Dendritic cell treated with granulocyte-macrophage colony-stimulating factor and Interleukin-4, amounts not matched to agents 40 ng/mL and 50 ng/mL, for 4 days (primary cell): Measurements from ENCODE around the gene UBC.
"Not testable (repeated sequence)": the region's sequence is repeated elsewhere in the genome, so short reads cannot be mapped to it uniquely, and the experiment has no call there.

Experiments
- H3K27ac Mint-ChIP-seq: one replicate; pipeline ENCODE4 v1.8.0; 2022; ENCODE audit warnings: mild to moderate bottlenecking, mixed read lengths
- H3K27me3 Mint-ChIP-seq: one replicate; pipeline ENCODE4 v1.8.0; 2022; ENCODE audit warnings: mild to moderate bottlenecking, mixed read lengths
- H3K36me3 Mint-ChIP-seq: one replicate; pipeline ENCODE4 v1.8.0; 2022; ENCODE audit warnings: low read depth, mixed read lengths
- H3K4me1 Mint-ChIP-seq: one replicate; pipeline ENCODE4 v1.8.0; 2022; ENCODE audit warnings: low read depth, mixed read lengths
- H3K4me3 Mint-ChIP-seq: one replicate; pipeline ENCODE4 v1.8.0; 2022; ENCODE audit warnings: mild to moderate bottlenecking, moderate library complexity, mixed read lengths
- H3K9me3 Mint-ChIP-seq: one replicate; pipeline ENCODE4 v1.8.0; 2022; ENCODE audit warnings: mixed read lengths
- intact Hi-C: fragments of 100-400 bp; cut with micrococcal nuclease; formaldehyde crosslinking; loops from one replicate; pipeline ENCODE4 v1.15.0; 2022

UBC gene

GRCh38 chr12:124915239-124916236, 1.1 kb upstream of the UBC start:
- intact Hi-C loops, result no loop called here
- H3K4me1 Mint-ChIP-seq, result peaks cover 76% of the 10 kb centered on the region
- H3K27me3 Mint-ChIP-seq, result no peaks in the 10 kb centered on the region
- peak overlapping the region; percentile 90 for H3K4me3 Mint-ChIP-seq
- H3K9me3 Mint-ChIP-seq, result no peaks in the 10 kb centered on the region
- H3K36me3 Mint-ChIP-seq, result peaks cover 49% of the 10 kb centered on the region
- peak overlapping the region; percentile 97 for H3K27ac Mint-ChIP-seq

GRCh38 chr12:124913474-124914391, 717 bp downstream of the UBC start:
- H3K4me3 Mint-ChIP-seq, result peak overlapping the region; percentile 90
- peaks cover 61% of the 10 kb centered on the region for H3K4me1 Mint-ChIP-seq
- H3K9me3 Mint-ChIP-seq, result no peaks in the 10 kb centered on the region
- H3K36me3 Mint-ChIP-seq, result peaks cover 58% of the 10 kb centered on the region
- intact Hi-C loops, result no loop called here
- H3K27ac Mint-ChIP-seq, result peak overlapping the region; percentile 97
- H3K27me3 Mint-ChIP-seq, result no peaks in the 10 kb centered on the region

- H3K9me3 Mint-ChIP-seq, intact Hi-C loops, H3K27me3 Mint-ChIP-seq: not testable (repeated sequence)
- Mint-ChIP-seq H3K27ac (peak overlapping the region; percentile 97), H3K36me3 (peaks cover 58% of the 10 kb centered on the region), H3K4me1 (peaks cover 51% of the 10 kb centered on the region), H3K4me3 (peak overlapping the region; percentile 90)
Observed at GRCh38 chr12:124912529-124913287, 1.7 kb downstream of the UBC start.

DNA sequence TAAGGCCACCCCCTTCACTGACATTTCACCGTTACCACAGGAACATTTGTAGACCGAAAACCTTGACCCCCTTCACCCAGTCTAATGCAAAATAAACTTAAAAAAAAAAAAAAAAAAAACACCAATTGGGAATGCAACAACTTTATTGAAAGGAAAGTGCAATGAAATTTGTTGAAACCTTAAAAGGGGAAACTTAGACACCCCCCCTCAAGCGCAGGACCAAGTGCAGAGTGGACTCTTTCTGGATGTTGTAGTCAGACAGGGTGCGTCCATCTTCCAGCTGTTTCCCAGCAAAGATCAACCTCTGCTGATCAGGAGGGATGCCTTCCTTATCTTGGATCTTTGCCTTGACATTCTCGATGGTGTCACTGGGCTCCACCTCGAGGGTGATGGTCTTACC, 2.9 kb downstream of the UBC start:
- H3K9me3 Mint-ChIP-seq, intact Hi-C loops, H3K27me3 Mint-ChIP-seq: not testable (repeated sequence)
- Mint-ChIP-seq H3K36me3 (peaks cover 58% of the 10 kb centered on the region), H3K27ac (peak overlapping the region; percentile 35), H3K4me3 (peak overlapping the region; percentile 78), H3K4me1 (peaks cover 42% of the 10 kb centered on the region)

GRCh38 chr12:124910561-124911478, 3.6 kb downstream of the UBC start:
- no peaks in the 10 kb centered on the region for H3K27me3 Mint-ChIP-seq
- peaks cover 42% of the 10 kb centered on the region for H3K4me1 Mint-ChIP-seq
- H3K27ac Mint-ChIP-seq, result peak overlapping the region; percentile 35
- H3K36me3 Mint-ChIP-seq, result peaks cover 58% of the 10 kb centered on the region
- intact Hi-C loops, result no loop called here
- peak overlapping the region; percentile 78 for H3K4me3 Mint-ChIP-seq
- H3K9me3 Mint-ChIP-seq, result no peaks in the 10 kb centered on the region

DNA sequence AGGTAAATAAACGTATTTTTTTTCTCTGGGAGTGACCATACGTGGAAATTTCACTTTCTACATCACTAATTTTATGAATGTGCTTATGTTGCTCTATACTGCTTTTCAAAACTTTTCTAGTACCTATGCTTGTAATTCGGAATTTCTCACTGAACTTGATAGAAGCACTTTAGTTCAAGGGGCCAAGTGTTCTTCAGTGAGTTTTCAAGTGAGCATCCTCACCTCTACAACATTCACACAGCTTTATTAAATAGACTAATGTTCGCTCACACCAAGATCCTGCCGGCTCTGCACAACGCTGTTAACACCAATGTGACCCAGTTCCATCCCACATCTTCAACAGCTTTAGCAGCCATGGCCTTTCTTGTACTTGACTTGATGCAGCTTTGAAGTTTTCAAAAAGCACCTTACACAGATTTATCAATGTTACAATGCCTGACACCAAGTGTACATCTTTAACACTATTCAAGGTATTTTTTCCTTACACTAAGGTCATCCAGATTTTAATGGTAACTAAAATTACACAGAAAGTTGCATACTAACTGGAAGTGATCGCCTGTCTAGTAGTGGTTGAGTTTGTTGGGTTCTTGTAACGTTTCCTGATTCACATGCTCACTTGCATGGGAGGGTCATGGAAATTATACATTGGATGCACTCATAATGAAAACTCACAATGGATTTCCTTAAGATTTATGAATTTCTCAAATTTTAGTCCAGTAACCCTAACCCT, 4.5 kb downstream of the UBC start:
- peaks cover 53% of the 10 kb centered on the region for H3K36me3 Mint-ChIP-seq
- peaks cover 46% of the 10 kb centered on the region for H3K4me1 Mint-ChIP-seq
- H3K9me3 Mint-ChIP-seq, result no peaks in the 10 kb centered on the region
- peak overlapping the region; percentile 78 for H3K4me3 Mint-ChIP-seq
- peak overlapping the region; percentile 35 for H3K27ac Mint-ChIP-seq
- no peaks in the 10 kb centered on the region for H3K27me3 Mint-ChIP-seq
- intact Hi-C loops, result loop anchor here (5.0 to 10.0 kb wide), 2 partner anchors 32 to 135 kb away; no protein-coding TSS in a partner anchor

GRCh38 chr12:124906606-124907261, 7.7 kb downstream of the UBC start:
- intact Hi-C loops, result loop anchor here (5.0 to 10.0 kb wide), 2 partner anchors 36 to 132 kb away; no protein-coding TSS in a partner anchor
- H3K36me3 Mint-ChIP-seq, result peaks cover 21% of the 10 kb centered on the region
- H3K27ac Mint-ChIP-seq, result peak overlapping the region; percentile 71
- peaks cover 62% of the 10 kb centered on the region for H3K4me1 Mint-ChIP-seq
- H3K4me3 Mint-ChIP-seq, result no peak overlapping the region
- H3K9me3 Mint-ChIP-seq, result no peaks in the 10 kb centered on the region
- no peaks in the 10 kb centered on the region for H3K27me3 Mint-ChIP-seq

DNA sequence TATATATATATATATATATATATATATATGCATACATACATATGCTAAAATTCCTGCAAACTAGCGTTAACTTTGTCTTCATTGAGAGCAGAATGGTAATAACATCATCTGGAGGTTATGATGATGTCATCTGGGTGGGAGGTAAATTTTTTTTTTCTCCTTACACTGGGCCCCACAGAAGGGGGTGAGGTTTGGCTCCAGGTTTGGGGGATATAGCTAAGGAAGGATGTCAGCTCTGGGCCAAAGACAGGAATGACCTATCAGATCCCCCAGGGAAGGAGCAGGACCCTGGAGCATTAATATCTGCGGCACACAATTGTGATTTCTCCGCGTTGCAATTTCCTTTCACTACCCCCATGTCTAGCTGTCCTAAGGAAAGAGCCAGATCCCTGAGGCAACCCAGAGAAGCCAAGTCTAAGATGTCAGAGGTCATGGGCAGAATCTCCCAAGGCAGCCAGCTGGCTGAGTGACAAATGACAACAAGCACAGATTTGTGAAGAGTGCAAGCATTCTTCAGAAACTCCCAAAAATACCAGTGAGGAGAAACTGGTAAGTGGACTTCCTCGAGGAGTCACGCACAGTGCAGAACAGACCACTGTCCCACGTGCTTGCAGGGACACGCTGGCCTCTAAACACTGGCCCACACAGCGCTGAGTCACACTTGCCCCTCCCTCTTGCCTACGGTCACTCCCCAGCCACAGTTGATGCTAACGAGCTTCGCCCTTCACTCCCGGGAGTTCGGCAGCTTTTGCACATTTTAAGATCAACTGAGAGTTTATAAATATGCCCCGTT, 9.9 kb downstream of the UBC start:
- H3K27me3 Mint-ChIP-seq, result peaks cover 2% of the 10 kb centered on the region
- intact Hi-C loops, result loop anchor here (5.0 to 10.0 kb wide), 2 partner anchors 38 to 130 kb away; no protein-coding TSS in a partner anchor
- H3K4me1 Mint-ChIP-seq, result peaks cover 50% of the 10 kb centered on the region

DNA sequence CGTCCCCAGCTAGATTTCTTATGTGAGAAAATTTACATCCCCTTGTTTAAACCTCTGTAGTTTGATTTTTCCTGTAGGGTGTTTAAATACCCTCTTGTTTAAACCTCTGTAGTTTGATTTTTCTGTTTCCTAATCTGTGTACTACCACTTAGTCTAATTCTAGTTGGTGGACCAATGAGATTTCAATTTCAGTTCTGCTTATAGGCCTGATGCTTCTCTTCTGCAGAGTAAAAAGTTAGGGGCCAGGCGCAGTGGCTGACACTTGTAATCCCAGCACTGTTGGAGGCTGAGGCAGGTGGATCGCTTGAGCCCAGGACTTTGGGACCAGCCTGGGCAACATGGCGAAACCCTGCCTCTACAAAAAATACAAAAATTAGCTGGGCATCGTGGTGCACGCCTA, 11.5 kb downstream of the UBC start:
- Mint-ChIP-seq H3K27ac (peak overlapping the region; percentile 71), H3K36me3 (no peaks in the 10 kb centered on the region), H3K4me1 (peaks cover 64% of the 10 kb centered on the region), H3K27me3 (peaks cover 2% of the 10 kb centered on the region), H3K4me3 (no peak overlapping the region), H3K9me3 (no peaks in the 10 kb centered on the region)
- intact Hi-C loops, result loop anchor here (10.0 kb wide), 1 partner anchor 128 kb away; no protein-coding TSS in a partner anchor

More for the DNA sequence above, 9.9 kb downstream of the UBC start:
- Mint-ChIP-seq H3K9me3 (no peaks in the 10 kb centered on the region), H3K4me3 (peak overlapping the region; percentile 55), H3K27ac (peak overlapping the region; percentile 71), H3K36me3 (no peaks in the 10 kb centered on the region)

- H3K27ac Mint-ChIP-seq, result peak overlapping the region; percentile 37
- no peaks in the 10 kb centered on the region for H3K36me3 Mint-ChIP-seq
- intact Hi-C loops, result loop anchor here (10.0 kb wide), 1 partner anchor 126 kb away; no protein-coding TSS in a partner anchor
- peaks cover 72% of the 10 kb centered on the region for H3K4me1 Mint-ChIP-seq
- peaks cover 2% of the 10 kb centered on the region for H3K27me3 Mint-ChIP-seq
- no peak overlapping the region for H3K4me3 Mint-ChIP-seq
- no peaks in the 10 kb centered on the region for H3K9me3 Mint-ChIP-seq
Observed at GRCh38 chr12:124901003-124901402, 13.4 kb downstream of the UBC start.

DNA sequence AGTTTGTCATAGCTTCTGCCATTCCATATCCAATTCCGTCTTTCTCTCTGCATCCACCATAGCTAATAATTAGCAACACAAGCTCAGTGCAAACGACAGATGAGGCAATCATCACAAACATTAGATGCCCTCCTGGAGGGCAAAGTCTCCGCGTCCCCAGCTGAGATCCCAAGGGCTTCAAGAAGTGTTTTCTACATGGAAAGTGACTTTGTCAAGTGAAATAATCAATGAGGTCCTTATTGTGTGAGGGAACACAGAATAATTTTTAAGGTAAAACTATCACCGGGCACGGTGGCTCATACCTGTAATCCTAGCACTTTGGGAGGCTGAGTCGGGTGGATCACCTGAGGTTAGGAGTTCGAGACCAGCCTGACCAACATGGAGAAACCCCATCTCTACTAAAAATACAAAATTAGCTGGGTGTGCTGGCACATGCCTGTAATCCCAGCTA, 14.1 kb downstream of the UBC start:
- peaks cover 71% of the 10 kb centered on the region for H3K4me1 Mint-ChIP-seq
- not testable (repeated sequence) for H3K27me3 Mint-ChIP-seq, H3K36me3 Mint-ChIP-seq, H3K9me3 Mint-ChIP-seq, H3K4me3 Mint-ChIP-seq
- intact Hi-C loops, result loop anchor here (10.0 kb wide), 1 partner anchor 126 kb away; no protein-coding TSS in a partner anchor
- peak overlapping the region; percentile 37 for H3K27ac Mint-ChIP-seq
